Measurements from ENCODE around the gene ZAP70.
A peak's percentile ranks its signal among the peaks of the same experiment; 100 is the strongest.

ZAP70 gene

DNA sequence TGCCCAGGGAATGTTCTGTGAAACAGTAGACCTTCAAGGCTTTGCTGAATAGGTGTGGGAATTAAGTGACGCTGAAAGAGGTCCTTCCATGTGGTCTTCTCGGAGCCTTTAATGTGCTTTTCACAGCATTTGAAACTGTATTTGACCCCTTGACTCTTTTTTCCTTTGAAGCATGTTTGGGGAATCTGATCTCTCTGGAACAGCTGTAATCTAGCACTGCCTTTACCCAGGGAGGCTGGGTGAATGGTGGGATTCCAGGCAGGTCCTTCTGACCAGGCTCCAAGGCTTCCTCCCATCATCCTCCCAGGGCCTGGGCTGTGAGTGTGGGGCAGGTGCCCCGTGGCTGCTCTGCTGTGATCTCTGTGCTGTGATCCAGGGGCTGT is 4.2 kb downstream of the ZAP70 start:
- no peak for DNase-seq (ENCODE audit: low spot score)

DNA sequence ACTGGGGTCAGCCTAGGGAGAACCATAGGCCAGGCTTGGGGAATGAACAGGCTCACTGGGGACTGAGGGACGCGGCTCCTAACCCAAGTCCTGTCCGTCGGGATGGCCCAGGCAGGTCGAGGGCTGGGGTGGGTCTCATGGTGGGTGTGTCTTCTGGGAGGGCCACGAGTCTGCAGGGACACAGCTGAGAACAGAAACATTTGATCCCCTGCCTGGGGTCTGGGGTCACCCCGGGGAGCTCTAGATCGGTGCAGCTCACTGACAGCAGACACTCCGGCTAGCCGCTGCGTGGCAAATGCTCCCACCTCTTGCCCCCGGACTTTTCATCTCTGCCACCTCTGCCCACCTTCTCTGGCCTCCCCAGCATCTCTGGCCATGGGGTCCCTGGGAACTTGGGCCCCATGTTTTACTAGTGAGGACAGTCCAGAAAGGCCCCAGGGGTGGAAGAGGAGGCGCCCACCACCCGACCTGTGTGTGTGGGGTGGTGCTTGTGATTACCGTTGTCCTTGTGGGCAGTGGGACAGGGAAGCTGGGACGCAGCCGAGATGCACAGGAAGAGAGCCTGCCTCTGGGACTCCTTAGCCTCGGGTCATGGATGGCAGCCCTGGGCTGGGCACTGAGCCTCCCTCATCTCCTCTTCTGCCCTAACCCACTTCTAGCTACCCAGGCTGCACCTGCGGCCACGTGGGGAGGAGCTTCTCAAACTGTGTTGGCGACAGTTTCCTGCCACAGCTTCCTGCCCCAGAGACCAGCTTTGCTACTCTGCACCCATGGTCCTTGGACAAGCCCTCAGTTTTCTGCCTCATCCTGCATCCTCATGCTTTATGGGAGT is 4.9 kb downstream of the ZAP70 start:
- DNase-seq (ENCODE audit: low spot score): no peak

DNA sequence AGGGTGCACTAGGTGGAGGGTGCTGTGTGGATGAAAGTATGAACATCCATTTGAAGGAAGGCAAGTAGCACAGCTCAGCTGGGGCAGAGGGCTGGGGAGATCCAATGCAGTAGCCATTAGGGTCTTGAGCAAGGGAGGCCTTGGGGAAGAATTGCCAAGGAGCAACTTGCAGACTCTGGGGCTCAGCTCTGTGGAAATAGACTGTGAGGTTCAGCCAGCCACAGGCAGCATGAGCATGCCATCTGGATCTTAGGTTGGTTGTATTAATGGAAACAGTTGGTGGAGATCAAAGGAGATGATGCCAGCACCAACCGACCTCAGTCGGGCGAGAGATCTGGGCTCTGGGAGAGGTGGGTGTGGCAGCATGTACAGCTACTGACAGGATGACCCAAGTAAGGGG is 5.6 kb downstream of the ZAP70 start:
- DNase-seq (ENCODE audit: low spot score): no peak

DNA sequence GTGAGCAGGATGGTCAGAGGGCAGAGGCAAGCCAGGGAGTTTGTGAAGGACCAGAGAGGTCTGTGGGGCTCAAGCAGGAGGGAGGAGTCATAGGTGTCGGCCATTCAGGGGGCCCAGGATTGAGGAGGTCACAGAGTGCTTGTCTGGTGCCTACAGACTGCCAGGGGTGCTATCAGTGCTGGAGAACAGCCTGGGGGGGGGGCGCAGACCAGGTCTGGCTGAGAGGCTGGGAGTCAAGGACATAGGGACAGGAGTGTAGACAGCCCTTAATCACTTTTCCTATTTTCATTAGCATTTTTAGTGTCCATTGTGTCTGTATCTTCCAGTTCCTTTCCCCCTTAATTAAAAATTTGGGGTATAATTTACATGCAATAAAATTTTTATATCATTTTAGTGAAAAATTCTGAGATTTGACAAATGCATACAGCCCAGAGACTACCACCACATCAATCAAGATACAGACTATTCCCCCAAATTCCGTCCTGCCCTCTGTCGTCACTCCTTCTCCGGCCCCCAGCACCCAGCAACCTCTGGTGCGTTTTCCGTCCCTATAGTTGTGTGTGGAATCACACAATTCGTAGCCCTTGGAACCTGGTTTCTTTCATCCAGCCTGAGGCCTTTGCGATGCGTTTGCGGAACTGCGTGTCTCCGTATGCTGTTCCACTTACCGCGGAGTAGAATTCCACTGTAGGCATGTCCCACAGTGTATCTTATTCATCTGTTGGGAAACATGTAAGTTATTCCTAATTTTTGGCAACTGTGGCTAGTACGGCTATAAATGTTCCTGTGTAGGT is 6.2 kb downstream of the ZAP70 start:
- no peak for DNase-seq (ENCODE audit: low spot score)

DNA sequence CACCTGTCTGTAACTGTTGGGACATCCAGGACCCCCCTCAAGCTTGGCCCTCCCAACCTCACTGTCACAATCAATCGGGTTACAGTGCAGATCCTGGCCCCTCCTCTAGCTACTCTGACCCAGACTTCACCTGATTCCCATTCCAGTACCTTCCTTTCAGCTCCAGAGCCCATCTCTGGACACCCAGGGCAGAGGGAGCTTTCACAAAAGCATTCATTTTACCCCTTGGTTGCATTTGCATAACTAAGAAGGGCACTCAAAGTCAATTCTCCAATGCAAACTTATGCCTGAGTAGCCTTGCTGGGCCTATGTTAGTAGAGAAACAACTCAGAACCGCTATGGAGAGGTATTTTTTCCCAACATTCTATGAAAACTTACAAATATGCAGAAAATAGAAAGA is 7.4 kb downstream of the ZAP70 start:
- DNase-seq (ENCODE audit: low spot score): no peak

DNA sequence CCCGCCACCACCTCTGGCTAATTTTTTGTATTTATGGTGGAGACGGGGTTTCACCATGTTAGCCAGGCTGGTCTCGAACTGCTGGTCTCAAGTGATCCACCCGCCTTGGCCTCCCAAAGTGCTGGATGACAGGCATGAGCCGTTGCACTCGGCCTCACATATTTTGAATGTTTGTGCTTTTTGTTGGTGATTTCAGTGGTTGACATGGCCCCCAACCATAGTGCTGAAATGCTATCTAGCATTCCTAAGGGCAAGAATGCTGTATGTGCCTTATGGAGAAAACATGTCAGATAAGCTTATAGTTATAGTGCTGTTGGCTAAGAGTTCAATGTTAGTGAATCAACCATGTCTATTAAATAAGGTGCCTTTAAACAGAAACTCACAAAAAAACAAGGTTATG is 8.9 kb downstream of the ZAP70 start:
- DNase-seq (ENCODE audit: low spot score): no peak

DNA sequence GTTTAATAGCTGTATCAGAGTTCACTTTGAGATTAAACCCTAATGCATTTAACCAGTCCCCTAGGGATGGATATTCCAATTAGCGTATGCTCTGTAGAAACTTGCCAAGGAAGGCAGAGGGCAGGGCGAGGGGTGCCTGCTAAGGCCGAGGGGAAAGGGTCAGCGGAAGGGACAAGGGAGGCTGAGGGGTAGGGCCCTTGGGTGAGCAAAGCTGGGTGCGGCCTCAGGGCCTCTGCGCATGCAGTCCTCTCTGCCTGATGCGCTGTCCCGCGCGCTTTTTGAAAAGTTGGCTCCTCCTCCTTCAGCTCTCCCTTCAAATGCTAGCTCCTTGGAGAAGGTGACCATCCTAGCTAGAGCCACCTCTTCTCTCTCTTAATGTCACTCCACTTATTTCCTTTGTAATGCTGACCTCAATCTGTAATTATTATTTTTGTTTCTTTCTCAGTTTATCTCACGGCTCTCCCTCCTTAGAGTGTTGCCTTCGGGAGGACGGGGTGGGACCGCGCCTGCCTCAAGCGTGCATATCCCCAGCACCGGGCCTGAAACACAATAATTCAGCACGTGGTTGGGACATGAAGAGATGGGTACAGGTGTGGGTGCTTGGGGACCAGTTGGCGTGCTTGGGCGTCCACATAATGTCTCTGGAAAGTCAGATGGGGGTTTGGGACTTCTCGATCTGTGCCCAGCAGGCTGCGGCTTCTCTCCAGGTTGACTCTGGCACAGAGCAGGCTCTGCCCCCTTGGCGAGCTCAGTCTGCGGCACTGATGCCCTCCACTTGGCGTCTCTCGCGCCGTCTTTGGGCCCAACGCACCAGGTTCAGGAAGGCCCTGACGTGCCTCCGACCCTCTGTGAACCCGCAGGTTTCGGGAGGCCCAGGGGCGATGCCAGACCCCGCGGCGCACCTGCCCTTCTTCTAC is 10.0 kb downstream of the ZAP70 start:
- no peak for DNase-seq (ENCODE audit: low spot score)

DNA sequence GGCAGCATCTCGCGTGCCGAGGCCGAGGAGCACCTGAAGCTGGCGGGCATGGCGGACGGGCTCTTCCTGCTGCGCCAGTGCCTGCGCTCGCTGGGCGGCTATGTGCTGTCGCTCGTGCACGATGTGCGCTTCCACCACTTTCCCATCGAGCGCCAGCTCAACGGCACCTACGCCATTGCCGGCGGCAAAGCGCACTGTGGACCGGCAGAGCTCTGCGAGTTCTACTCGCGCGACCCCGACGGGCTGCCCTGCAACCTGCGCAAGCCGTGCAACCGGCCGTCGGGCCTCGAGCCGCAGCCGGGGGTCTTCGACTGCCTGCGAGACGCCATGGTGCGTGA is 10.7 kb downstream of the ZAP70 start:
- no peak for DNase-seq (ENCODE audit: low spot score)

DNA sequence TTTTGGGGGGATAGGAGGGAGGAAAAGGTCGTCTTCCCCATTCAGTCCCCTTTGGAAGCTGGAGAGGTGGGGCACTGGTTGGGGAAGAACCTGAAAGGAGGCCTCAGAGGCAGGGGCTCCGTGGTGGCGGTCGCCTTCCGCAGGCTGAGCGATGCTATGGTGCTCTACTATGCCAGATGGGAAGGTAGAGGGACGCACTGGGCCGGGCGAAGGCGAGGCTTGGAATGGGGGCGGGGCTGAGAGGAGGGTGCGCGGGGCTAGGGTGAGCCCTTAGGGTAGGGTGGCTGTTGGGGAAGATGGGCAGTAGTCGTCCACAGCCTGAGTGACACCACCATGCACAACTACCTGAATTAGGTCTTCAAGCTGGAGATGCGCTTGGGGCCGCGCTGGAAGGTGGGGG is 11.1 kb downstream of the ZAP70 start:
- no peak for DNase-seq (ENCODE audit: low spot score)

DNA sequence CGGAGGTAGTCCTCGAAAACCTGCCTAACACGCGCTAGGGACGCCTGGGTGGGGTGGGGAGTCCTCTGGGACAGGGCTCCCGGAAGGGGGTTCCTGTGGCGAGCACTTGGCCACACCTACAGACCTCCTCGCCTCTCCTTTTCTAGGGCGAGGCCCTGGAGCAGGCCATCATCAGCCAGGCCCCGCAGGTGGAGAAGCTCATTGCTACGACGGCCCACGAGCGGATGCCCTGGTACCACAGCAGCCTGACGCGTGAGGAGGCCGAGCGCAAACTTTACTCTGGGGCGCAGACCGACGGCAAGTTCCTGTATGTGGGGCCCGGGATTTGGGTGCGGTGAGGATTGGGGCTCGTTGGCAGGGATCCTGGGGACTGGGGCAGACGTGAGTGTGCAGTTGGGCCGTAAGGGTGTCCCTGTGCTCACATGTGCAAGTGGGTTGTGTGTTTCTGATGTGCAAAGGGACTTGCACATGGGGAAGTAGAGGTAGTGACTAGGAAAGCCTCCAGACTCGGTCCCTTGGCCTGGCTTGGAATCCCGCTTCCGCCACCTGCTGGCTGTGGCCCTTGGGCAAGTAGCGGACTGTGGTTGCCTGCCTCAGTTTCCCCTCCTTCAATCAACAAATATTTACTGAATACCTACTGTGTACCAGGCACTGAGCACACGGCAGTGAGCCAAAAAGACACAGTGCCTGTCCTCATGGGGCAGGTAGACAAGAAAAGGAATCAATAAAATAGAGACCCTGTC is 11.7 kb downstream of the ZAP70 start:
- DNase-seq (ENCODE audit: low spot score): no peak

DNA sequence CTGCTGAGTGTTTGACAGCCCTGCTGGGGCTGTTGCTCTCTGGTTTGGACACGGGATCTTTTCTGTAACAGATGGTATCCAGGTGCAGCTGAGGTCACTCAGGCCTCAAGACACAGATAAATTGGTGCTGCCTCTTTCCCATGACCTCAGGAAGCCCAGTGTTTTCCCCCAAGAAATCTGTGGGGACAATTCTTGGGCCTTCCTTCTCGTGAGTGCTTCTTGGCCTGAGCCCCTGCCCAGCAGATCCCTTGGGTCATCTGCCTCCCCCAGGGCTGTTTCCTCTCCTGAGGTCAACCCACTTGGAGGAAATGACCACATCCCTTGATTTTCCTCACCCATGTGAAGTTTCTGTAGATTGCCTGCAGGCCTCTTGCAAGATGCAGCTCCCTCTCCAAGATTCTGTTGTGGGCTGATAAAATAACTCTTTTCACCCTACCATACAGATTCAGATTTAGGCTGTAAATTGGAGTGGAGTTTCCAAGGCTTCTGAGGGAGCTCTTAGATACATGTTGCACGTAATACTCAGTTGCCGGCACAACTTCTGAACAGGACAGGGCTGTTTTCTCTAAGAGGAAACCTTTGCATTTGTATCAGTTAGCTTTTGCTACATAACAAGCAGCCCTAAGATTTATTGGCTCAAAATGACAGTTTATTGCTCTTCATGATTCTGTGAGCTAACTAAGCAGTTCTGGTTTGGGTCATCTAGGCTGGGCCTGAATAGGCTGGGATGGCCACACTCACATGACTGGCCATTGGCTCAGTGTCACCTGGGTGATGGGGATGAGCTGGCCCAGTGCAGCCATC is 13.1 kb downstream of the ZAP70 start:
- DNase-seq (ENCODE audit: low spot score): no peak

DNA sequence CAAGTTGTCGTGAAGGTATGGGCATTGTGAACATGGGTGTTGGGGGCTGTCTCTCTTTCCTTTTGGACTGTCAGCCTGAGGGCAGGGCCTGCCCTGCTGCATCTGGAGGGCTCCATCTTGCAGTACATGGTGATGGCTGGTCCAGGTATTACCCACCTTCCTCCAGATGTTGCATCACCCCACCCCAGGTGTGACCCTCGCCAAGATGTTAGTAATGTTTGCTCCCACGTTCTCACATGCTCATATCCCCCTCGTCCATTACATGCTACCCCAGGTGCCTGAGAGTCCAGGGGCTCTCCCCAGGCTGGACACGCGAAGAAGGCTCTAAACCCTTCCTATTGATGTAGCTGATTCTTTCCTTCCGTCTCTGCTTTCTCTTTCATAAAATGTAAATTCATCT is 13.9 kb downstream of the ZAP70 start:
- DNase-seq (ENCODE audit: low spot score): no peak

DNA sequence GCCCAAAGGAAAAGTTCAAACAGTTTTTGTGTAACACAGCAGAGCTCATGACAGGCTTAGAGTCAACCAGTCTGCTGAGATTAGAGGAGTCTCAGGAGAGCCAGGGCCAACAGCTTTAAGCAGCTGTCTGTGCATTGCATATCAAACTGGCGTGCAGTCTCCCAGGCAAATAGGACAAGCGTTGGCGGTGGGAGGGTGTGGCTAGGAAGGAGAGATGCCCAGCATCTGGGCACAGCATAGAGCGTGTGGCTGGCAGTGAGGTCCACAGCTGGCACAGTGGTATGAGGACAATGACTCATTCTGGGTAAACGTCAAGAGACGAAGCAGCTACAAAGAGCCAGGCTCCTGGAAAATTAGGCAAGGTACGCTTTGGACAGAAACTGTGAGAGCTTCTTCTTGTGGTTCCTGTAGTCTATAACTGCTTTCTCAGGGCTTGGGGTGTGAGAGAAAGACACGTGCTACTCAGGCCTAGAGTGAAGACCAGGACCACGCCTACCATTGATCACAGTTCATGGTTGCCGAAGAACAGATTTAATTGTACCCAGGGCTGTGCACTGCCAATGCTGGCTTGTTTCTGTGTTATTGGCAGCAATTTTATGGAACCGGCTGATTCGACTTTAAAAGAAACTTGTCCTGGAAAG is 14.8 kb downstream of the ZAP70 start:
- no peak for DNase-seq (ENCODE audit: low spot score)

DNA sequence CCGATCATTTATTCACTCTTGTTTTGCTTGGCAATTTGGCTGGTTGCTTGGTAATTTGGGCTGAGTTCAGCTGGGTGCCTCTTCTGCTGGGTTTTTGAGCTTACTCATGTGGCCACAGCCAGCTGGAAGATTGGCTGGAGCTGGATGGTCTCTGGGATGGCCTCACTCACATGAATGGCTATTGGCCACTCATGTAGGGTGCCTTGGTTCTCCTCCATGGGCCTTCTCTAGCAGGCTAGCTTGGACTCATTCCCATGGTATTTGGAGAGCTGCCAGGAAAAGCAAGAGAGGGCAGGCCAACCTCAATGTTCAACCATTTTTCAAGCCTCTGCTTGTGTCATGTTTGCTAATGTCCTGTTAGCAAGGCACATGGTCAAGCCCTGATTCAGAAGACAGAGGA is 16.9 kb downstream of the ZAP70 start:
- peak; percentile 25 for DNase-seq (ENCODE audit: low spot score)

DNA sequence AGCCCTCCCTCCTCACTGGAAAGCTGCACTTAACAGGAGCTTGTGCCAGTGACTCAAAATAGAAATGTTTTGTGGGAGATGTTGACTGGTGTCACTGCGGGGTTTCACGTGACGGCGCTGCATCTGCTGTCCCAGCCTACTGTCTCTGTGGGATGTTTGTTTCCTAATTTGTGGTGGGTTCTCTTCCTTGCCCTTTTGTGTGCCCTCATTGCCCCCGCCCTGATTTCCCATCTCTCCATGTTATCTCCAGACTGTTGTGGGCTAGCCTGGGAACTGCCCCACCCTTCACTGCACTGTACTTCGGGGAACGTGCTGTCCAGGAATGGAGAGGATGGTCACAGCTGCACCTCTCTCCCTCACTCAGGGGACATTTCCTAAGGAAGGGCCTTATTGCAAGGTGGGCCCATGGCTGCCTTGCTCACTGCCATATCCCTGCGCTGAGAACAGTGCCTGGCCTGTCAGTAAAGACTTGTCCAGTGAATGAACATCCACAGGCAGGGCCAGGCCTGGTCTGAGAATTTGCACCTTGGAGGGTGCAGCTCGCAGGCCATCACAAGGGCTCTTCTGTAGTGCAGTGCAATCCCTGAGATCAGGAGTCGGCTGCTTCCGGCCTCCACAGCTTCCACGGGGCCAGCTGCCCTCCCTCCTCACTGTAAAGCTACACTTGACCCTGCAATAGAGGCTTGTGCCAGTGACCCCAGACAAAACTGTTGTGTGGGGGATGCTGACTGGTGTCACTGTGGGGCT is 18.1 kb downstream of the ZAP70 start:
- no peak for DNase-seq (ENCODE audit: low spot score)

DNA sequence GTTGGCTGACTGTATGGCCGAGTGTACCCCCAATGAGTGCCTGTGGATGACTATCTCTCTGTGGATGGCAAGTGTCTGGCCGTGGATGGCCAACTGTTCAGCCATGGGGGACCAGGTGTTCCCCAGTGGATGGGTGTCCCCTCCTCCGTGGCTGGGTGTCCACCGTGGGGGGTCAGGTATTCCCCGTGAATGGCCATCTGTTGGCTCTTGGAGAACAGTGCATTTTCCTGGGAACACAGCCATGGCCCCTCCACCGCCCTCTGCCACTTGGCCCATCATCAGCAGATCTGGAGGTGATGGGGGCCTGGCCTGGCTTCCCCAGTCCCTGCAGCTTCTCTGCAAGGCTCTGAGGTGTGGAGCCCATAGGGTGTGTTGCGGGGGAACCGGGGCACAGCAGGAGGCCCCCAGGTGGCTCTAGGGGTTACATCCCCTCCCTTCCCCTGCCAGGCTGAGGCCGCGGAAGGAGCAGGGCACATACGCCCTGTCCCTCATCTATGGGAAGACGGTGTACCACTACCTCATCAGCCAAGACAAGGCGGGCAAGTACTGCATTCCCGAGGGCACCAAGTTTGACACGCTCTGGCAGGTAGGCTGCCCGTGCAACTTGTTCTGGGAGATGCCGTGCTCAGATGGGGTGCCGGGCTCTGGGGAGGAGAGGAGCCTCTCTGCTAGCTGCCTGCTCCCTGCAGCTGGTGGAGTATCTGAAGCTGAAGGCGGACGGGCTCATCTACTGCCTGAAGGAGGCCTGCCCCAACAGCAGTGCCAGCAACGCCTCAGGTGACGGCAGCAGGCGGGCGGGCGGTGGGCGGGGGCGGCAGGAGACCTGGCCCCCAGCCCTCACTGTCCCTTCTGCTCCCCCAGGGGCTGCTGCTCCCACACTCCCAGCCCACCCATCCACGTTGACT is 19.3 kb downstream of the ZAP70 start:
- DNase-seq (ENCODE audit: low spot score): no peak

DNA sequence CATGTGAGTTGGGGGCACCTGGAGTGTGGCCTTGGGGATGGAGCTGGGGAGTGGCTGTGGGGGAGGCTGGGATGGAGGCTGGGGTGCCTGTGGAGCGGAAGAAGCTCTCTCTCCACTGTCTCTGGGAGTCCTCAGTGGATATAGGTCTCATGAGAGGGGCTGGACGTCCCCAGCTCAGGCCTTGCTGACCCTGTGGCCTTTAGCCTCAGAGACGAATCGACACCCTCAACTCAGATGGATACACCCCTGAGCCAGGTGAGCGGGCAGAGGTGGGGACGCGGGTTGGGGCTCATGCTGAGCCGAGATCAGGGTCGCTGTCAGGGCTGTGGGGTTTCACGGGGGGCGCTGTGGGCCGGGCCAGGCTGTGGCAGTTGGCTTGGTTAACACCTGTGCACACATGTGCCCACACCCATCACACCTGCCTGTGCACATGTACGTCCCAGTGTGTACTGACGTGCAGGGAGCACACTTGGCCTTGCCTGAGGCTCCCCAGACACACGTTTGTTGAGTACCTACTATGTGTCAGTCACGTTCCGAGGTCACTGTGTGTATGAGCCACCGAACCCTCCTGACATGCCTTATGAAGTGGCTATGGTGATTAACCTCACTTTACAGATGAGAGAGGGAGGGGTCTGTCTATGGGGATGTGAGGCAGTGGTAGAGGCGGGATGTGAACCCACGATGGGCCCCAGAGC is 20.1 kb downstream of the ZAP70 start:
- no peak for DNase-seq (ENCODE audit: low spot score)
